Regular cardiac myocyte (primary cell): ENCODE measurements around the gene IFNL4. TPM values are rescaled to one million over a fixed set of nuclear protein-coding genes. Genes with fewer than 3 reads are reported as not detected.

Experiments used
- total RNA-seq: library from RNA; depleted of rRNA; stranded (reverse); fragments of >200 nt; gene quantifications from 2 replicates; pipeline ENCODE4 v1.2.3, GENCODE V29; 2014

The IFNL4 gene
- total RNA-seq: not detected in 2 replicates

GRCh38 chr19:39248806-39249205 lies at the start of gene IFNL4:
Gene IFNL4 (minus strand): TSS chr19:39248856.

GRCh38 chr19:39296055-39296645 lies 47.5 kb upstream of the IFNL4 start, which contains the start of gene IFNL1:
Gene IFNL1 (plus strand): TSS chr19:39296407. CDS start chr19:39296422, 15 bp downstream.

GRCh38 chr19:39268085-39268484 lies 19.4 kb upstream of the IFNL4 start, which contains the start of gene IFNL2:
Gene IFNL2 (plus strand): TSS chr19:39268396. CDS start chr19:39268569, 173 bp downstream.

GRCh38 chr19:39244410-39245100 lies 4.1 kb downstream of the IFNL4 start, which contains the start of gene IFNL3:
Gene IFNL3 (minus strand): TSS chr19:39245006. CDS start chr19:39244967, 39 bp downstream.

GRCh38 chr19:39203372-39204341 lies 45.0 kb downstream of the IFNL4 start, which contains the start of gene SYCN:
Gene SYCN (minus strand): TSS chr19:39204263. CDS start chr19:39204254, 9 bp downstream.

GRCh38 chr19:39196860-39197562 lies 51.6 kb downstream of the IFNL4 start, which contains the start of gene NCCRP1:
Gene NCCRP1 (plus strand): TSS chr19:39196964. CDS start chr19:39196983, 19 bp downstream.

Other genes with a start within 250 kb of the IFNL4 start
- gene FBXO27, start 216.3 kb downstream of the IFNL4 start, total RNA-seq: 1.7 and 3.4 TPM in 2 replicates
- 0.56 and 1.7 TPM in 2 replicates for gene ACP7, start 164.5 kb downstream of the IFNL4 start, total RNA-seq
- gene PAK4, start 123.1 kb downstream of the IFNL4 start, total RNA-seq: 3.7 and 5.9 TPM in 2 replicates
- gene NCCRP1, start 51.9 kb downstream of the IFNL4 start, total RNA-seq: not detected in 2 replicates
- not detected in 2 replicates for gene SYCN, start 44.6 kb downstream of the IFNL4 start, total RNA-seq
- not detected in 2 replicates for gene IFNL3, start 3.9 kb downstream of the IFNL4 start, total RNA-seq
- not detected in 2 replicates for gene IFNL2, start 19.5 kb upstream of the IFNL4 start, total RNA-seq
- gene IFNL1, start 47.6 kb upstream of the IFNL4 start, total RNA-seq: not detected in 2 replicates
- 0.28 TPM in 1 of 2 replicates, not detected in the other for gene LRFN1, start 72.0 kb upstream of the IFNL4 start, total RNA-seq
- 1.2 TPM in 1 of 2 replicates, not detected in the other for gene GMFG, start 87.2 kb upstream of the IFNL4 start, total RNA-seq
- gene SAMD4B, start 93.6 kb upstream of the IFNL4 start, total RNA-seq: 27.6 and 32.2 TPM in 2 replicates
- 28.8 and 68.2 TPM in 2 replicates for gene PAF1, start 142.2 kb upstream of the IFNL4 start, total RNA-seq
- 19.7 and 24.0 TPM in 2 replicates for gene MED29, start 142.5 kb upstream of the IFNL4 start, total RNA-seq
- gene ZFP36, start 158.0 kb upstream of the IFNL4 start, total RNA-seq: 1.1 and 1.7 TPM in 2 replicates
- gene PLEKHG2, start 163.8 kb upstream of the IFNL4 start, total RNA-seq: 11.8 and 14.2 TPM in 2 replicates
- gene RPS16, start 187.1 kb upstream of the IFNL4 start, total RNA-seq: 99.8 and 2,230 TPM in 2 replicates
- gene SUPT5H, start 196.7 kb upstream of the IFNL4 start, total RNA-seq: 49.9 and 91.4 TPM in 2 replicates
- 42.8 and 77.5 TPM in 2 replicates for gene TIMM50, start 232.0 kb upstream of the IFNL4 start, total RNA-seq